CD4-positive, alpha-beta T cell treated with Interleukin-15 for 4 hours (primary cell): Measurements from ENCODE around the gene OSBPL8.
"Not testable (repeated sequence)": the region's sequence is repeated elsewhere in the genome, so short reads cannot be mapped to it uniquely, and the experiment has no call there.

Source experiments
- DNase-seq: peaks from one replicate; pipeline ENCODE4 v3.0.0-alpha.2; 2020; ENCODE audit warnings: low spot score

Gene OSBPL8

GRCh38 chr12:76529226-76529918, 30.2 kb downstream of the OSBPL8 start:
- no peak for DNase-seq

DNA sequence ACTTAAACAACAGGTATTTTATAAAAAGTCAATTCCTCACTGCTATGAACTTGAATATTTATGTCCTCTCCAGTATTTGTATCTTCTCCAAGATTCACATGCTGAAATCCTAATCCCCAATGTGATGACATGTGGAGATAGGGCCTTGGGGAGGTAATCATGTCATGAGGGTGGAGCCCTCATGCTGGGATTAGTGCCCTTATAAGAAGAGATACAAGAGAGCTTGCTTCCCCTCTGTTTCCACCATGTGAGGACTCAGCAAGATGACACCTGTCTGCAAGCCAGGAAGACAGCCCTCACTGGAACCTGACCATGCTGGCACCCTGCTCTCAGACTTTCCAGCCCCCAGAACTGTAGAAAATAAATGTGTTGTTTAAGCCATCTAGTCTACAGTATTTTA, 36.2 kb downstream of the OSBPL8 start:
- no peak for DNase-seq

DNA sequence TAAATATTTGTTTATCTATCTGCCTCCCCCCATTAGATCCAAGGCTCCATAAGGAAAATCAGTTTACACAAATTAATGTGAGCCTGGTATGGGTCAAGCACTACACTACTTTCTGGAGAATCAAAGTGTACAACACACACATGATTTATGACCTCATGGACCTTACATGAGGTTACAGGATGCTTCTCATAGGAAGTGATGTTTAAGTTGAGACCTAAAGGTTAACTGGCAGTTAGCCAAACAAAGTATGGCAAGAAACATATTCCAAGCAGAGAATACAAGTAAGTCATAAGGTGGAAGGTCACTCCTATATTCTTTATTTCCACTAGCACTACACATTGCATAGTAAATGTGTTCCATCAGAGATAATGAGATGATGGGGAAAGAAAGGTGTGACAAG, 39.2 kb downstream of the OSBPL8 start:
- no peak for DNase-seq

- no peak for DNase-seq
These were observed 40.0 kb downstream of the OSBPL8 start for GRCh38 chr12:76519538-76519937.

- no peak for DNase-seq
These were observed 40.9 kb downstream of the OSBPL8 start for GRCh38 chr12:76518699-76519098.

GRCh38 chr12:76515271-76515670, 44.3 kb downstream of the OSBPL8 start:
- no peak for DNase-seq

DNA sequence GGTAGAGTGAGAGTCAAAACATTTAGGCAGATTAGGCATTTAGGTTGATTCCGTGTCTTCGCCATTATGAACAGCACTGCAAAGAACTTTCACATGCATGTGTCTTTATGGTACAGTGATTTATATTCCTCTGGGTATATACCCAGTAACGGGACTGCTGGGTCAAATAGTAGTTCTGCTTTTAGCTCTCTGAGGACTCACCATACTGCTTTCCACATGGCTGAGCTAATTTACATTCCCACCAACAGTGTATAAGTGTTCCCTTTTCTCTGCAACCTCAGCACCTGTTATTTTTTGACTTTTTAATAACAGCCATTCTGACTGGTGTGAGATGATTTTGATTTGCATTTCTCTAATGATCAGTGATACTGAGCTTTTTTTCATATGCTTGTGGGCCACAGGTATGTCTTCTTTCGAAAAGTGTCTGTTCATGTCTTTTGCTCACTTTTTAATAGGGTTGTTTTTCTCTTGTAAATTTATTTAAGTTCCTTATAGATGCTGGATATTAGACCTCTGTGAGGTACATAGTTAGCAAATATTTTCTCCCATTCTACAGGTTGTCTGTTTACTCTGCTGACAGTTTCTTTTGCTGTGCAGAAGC, 48.4 kb downstream of the OSBPL8 start:
- not testable (repeated sequence) for DNase-seq

- DNase-seq, result no peak
These were observed 51.2 kb downstream of the OSBPL8 start for GRCh38 chr12:76508128-76508980.

DNA sequence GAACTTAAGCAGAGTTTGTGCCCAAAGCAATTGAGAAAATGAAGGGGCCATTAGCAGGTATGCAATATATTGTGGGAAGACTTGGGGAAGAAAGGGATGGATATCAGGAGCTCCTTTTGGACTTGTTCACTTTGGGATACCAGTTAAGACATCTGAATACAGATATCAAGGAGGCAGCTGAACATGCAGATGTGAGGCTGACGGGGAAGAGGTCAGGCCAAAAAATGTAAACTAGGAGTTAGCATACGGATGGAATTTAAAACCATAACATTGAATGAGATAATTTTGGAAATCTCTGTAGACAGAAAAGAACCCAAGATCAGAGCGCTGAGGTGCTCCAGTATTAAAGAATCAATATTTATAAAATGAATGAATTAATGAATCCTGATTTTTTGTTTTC, 53.4 kb downstream of the OSBPL8 start:
- no peak for DNase-seq

- DNase-seq, result no peak
These were observed 54.5 kb downstream of the OSBPL8 start for GRCh38 chr12:76505050-76505449.

DNA sequence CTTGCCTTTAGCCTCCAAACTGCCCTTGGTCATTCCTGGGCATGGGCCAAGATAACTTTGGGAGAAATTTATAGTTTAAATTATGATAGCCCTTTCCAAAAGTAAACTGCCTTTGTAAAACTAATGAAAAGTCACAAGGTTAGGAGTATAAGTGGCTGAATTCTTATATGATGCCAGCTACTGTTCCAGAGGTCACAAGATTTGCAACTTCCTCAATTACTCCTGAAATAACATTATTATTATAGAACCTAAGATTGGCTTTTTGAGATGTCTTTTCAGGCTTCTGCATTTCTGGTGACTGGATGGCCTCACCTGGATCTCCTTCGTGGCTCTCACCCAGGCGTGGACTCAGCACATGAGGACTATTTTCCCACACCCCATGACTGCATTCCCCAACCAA, 55.0 kb downstream of the OSBPL8 start:
- no peak for DNase-seq

DNA sequence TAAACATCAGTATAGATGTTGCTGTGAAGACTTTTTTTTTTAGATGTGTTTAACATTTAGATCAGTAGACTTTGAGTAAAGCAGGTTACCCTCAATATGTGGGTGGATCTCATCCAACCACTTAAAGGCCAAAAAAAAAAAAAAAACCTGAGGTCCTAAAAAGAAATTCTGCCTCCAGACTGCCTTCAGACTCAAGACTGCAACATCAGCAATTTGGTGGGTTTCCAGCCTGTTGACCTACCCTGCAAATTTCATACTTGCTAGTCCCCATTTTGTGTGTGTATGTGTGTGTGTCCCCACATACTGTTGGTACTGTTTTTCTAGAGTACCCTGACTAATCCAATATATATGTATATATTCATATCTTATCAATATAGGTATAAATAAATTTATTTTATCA, 55.6 kb downstream of the OSBPL8 start:
- no peak for DNase-seq

- no peak for DNase-seq
These were observed 58.2 kb downstream of the OSBPL8 start for GRCh38 chr12:76501390-76501789.

- DNase-seq, result not testable (repeated sequence)
These were observed 60.4 kb downstream of the OSBPL8 start for GRCh38 chr12:76499136-76499535.

DNA sequence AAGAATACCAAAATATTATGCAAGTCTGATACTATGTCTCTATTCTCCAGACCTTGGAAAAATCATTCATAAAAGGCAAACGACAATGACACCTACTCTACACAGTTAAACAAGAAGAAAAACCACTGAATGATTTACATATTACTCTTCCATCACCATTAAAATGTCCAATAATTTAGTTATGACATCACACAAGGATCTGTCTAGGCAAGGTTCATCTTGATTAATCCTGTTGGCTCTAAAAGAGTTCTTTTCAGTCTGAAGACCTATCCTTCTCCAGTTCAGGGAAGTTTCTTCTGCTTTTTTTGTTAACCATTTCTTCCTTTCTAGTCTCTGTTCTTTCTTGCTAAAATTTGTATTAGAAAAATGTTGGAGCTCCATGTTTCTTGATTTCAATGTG, 64.0 kb downstream of the OSBPL8 start:
- no peak for DNase-seq

DNA sequence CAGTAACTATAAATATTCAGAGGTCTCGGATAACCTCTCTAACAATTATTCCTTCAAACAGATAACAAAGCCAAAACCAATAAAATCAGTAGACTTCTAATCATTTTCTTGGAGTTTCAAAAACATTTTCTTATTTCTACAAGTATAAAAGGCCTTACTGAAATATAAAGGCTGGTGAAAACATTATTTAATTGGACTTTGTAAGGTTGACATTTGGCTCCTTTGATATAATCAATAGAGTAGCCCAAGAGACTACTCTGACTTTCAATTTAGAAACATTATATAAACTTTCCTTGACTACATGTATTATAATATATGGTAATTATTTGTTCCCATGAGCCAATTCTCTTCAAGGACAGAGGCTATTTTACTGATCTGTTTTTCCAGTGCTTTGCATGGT, 68.3 kb downstream of the OSBPL8 start:
- no peak for DNase-seq

GRCh38 chr12:76490763-76491162, 68.8 kb downstream of the OSBPL8 start:
- DNase-seq, result no peak

- no peak for DNase-seq
These were observed 69.8 kb downstream of the OSBPL8 start for GRCh38 chr12:76489737-76490136.

DNA sequence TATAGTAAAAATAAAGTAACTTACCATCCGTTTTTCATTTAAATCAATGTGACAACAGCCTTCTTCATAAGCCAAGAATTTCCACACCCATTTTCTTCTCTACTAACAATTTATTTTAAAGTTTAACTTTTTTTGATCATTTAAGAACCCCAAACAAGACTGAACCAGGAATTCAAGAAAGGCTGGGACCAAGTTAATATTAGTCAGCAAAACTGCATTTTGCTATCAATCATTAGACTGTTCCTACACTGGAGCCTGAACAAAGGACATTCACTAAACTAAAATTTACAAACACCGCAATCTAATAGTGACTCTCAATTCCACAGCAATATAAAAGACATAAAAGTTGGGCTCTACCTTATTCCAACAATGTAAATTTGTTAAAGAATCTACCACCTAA, 73.6 kb downstream of the OSBPL8 start:
- DNase-seq, result no peak

DNA sequence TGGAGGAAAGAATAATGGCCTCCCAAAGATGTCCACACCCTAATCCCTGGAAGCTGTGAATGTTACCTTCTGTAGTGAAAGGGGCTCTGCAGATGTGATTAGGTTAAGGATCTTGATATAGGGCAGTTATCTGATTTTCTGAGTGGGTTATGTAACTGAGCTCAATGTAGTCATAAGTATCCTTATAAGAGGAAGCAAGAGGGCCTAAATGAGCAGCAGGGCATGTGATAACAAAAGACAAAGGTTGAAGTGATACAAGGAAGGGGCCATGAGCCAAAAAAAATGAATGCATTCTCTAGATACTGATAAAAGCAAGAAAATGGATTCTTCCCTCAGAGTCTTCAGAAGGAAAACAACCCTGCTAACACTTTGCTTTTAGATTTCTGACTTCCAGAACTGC, 78.8 kb downstream of the OSBPL8 start:
- no peak for DNase-seq

DNA sequence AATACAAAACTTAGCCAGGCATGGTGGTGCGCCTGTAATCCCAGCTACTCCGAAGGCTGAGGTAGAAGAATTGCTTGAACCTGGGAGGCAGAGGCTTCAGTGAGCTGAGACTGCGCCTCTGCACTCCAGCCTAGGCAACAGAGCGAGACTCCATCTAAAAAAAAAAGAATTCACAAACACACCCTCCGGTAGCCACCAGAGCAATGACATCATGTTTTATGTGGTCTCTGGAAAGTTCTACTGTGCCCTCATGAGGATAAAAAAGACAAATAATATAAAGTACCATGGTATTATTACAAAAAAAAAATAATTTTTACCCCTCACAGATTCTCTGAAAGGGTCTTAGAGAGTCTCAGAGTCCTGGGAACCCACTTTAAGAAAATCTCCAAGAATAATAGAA, 81.5 kb downstream of the OSBPL8 start:
- no peak for DNase-seq

DNA sequence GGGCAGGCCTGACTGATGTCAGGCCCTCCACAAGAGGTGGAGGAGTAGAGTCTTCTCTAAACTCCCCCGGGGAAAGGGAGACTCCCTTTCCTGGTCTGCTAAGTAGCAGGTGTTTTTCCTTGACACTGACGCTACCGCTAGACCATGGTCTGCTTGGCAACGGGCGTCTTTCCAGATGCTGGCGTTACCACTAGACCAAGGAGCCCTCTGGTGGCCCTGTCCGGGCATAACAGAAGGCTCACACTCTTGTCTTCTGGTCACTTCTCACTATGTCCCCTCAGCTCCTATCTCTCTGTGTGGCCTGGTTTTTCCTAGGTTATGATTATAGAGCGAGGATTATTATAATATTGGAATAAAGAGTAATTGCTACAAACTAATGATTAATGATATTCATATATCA, 86.7 kb downstream of the OSBPL8 start:
- not testable (repeated sequence) for DNase-seq

GRCh38 chr12:76471579-76471978, 88.0 kb downstream of the OSBPL8 start:
- no peak for DNase-seq
